ENCODE data around the gene LONRF3.
"Not testable (repeated sequence)": the region's sequence is repeated elsewhere in the genome, so short reads cannot be mapped to it uniquely, and the experiment has no call there.

The LONRF3 gene

DNA sequence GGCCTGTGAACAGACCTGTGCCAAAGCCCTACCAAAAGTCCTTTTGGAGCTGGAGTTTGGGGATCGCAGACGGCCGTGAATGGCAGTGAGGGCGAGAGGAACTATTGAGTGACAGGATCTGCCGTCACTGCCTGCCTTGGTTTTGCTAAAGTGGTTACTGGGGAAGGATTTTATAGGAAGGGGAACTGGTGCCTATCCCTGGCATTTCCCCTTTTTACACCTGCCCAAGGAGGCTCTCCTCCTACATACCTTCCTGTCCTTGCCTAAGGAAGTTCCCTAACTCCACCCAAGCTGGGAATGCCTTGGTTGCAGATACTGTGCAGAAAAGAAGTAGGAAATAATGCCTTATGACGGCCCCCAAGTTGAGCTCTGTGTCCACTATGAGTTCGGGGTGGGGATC, 14.5 kb downstream of the LONRF3 start:
- DNase-seq: no peak

DNA sequence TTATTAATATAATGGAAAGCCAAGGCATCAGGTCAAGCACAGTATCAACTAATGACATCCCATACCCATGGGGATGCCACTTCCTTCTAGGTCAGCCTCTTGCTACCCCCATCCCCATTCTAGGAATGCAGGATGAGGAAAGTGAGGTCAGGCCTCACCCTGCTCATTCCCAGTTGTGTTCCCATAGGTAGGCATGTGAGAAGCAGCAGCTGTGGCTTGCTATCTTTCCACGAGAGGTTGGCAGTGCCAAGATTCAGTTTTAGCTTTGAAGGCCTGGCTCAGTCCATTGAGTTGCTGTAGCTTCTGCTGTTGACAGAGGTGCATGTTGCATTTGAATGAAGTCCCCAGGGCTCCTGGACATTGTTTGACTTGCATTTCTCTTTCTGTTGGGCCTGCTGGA, 15.5 kb downstream of the LONRF3 start:
- DNase-seq: no peak

DNA sequence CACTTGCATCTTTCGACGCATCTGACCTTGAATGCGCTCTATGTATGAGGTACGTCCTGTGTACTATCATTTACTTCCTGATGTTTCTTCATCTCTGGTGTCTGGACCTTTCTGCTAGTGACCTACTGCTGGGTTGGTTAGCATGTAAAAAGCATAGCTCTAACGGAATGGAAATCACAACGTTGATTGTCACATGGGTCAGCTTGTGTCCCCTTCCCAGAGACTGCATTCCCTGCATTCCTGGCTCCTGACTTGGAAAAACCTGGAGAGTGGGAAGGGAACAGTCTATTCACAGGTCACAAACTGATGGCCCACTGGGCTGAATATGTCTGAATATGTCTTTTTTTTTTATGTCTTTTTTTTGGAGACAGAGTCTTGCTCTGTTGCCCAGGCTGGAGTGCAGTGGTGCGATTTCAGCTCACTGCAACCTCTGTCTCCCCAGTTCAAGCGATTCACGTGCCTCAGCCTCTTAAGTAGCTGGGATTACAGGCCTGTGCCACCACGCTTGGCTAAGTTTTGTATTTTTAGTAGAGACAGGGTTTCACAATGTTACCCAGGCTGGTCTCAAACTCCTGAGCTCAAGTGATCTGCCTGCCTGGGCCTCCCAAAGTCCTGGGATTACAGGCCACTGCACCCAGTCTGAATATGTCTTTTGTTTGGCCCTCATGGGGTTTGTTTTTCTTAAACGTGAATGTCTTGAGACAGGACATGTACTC, 16.3 kb downstream of the LONRF3 start:
- DNase-seq: no peak

DNA sequence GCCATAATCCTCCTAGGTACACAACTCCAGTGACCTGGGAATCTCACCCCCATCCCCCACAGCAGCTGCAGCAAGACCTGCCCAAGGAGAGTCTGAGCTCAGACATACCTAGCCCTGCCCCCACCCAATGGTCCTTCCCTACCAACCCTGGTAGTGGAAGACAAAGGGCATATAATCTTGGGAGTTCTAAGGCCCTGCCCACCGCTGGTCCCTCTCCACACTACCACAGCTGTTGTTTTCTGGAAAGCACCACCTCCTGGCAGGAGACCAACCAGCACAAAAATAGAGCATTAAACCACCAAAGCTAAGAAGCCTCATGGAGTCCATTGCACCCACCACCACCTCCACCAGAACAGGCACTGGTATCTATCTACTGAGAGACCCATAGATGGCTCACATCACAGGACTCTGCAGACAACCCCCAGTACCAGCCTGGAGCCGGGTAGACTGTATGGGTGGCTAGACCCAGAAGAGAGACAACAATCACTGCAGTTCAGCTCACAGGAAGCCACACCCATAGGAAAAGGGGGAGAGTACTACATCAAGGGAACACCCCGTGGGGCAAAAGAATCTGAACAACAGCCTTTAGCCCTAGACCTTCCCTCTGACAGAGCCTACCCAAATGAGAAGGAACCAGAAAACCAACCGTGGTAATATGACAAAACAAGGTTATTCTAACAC, 18.2 kb downstream of the LONRF3 start:
- DNase-seq: not testable (repeated sequence)

DNA sequence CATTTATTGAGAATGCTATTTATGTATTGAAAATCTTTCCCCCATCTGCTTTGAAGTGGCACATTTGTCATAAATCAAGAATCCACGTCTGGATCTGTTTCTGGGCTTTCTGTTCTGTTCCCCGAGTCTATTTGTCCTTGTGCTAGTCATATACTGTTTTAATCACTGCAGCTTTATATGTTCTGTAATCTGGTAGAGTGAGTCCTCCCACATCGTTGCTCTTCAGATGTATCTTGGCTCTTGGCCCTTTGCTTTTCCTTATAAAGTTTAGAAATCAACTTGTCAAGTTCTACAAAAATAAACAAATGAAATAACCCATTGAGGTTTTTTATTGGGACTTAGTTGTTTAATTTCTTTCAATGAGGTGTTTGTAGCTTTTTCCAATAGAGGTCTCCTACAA, 29.0 kb downstream of the LONRF3 start:
- DNase-seq: no peak

DNA sequence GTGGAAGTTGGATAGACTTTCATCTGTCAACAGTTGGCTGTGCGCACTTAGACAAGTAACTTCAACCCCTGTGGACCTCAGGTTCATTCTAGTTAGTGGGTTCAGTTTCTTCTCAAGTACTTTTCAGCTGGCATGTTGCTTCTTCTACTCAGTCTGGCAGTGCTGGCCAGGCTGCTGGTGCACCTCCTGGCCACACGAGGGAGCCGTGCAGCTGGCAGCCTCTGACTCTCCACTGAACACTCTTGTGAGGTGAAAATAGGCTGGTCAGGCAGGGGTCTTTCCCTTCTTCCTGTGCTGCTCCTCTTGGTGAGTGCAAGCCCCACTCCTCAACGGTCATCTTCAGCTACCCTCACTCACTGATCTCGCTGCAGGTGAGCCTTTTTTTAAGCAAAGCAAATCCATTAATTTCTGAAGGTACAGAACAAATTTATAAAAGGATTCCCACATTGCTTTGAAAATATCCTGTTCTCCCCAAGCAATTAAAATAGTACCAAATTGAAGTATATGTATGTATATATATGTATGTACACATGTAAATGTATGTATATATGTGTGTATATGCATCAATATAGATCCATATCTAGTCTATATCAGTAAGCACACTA, 30.6 kb downstream of the LONRF3 start:
- peak; percentile 28 to 40 for DNase-seq

DNA sequence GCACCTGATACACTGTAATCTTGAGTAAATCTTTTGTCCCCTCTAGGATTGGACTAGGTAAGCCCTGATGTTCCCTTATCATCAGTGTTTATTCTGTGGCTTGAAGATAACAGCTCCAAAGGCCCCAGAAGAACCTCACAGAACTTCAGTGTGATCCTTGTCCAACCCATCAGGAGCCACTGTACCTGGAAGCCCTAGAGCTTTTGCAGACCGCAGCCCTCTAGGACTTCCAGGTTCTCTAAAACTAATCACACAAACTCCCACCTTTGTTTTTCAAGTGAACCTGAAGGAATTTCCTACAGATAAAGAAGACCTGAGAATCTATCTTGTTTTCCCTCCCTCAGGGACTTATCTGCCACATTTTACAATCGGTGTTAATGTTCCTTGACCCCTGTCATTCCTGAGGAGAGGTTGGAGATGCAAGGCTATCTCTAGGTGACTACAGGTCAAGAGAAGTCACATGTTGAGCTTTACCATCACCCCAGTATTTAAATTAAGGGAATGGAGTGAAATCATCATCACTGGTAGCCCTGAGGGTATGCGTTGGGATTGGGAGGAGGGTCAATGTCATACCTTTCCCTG, 32.9 kb downstream of the LONRF3 start:
- no peak for DNase-seq

DNA sequence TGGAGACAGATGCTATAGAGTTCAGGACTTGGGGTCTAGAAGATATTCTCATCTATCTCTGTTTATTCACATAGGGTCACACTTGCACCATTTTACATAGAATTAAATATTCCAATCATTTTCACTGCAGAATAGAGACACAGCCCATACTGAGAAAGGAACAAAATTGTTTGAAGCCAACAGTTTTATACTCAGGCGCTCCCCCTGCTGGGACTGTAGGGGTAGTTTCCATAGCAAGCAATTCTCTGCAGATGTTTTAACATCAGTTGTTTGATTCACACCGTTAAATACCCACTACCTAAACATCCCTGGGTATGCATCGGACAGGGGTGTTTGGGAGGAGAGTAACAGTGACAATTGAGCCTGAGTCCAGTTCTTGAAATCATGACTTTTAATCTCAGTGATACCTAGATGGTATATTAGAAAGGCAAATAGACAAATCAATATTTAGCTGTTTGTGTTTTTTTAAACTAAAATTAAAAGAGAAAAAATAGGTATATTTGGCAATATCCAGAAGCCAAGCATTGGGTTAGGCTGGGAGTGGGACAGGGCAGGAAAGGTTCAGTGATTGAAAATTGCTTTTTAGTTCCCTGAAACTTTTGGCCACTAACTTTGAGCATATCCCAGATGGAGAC, 33.8 kb downstream of the LONRF3 start:
- peak; percentile 1 to 36 for DNase-seq

DNA sequence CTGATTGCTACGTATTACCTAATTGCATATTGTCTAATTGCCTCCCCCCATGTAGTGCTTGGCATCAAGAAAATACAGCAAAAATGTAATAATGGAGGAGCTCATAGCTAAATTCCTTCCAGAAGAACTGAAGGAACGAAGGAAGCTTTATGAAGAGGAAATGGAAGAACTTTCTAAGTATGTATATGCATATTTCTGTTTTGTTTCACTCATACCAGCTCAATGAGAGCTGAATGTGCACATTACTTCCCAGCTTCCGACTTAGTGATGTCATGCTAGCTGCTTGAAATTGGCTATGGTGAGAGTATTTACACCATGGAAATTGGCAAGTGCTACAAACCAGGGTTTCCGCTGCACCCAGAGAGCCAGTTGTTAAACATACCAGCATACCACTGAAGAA, 34.7 kb downstream of the LONRF3 start:
- no peak for DNase-seq

DNA sequence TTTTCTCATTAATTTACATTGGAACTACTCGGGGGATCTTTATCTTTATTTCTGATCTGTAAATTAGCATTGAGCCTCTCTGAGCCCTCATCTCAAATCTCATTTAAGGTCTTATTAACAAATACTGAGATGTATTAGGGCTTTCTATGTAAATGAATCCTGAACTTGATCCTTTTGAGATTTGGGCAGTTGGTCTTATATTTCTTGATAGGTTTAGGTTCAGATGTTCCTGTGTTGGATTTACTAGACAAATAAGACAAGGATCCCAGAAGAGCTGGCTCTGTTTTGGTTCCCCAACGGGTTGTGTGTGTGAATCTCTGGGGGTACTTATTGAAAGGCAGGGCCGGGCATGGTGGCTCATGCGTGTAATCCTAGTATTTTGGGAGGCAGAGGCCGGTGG, 36.1 kb downstream of the LONRF3 start:
- DNase-seq: no peak

DNA sequence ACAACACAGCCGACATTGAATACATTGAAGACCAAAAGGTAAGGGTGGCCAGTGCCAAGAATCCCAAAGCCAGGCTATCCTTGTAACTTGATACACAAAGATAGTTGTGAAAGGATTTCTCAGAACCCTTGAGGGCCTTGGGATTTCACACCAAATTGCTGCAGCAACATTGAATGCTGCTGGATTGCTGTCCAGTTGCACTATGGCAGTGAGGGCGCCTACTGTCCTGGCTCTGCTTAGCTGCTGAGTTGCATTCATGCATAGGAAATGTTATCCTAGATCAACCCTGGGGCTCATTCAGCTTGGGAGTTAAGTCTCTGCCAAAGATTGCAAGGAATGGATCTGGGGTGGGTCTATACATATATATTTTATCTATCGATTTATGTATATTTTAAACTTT, 38.7 kb downstream of the LONRF3 start:
- DNase-seq: no peak

DNA sequence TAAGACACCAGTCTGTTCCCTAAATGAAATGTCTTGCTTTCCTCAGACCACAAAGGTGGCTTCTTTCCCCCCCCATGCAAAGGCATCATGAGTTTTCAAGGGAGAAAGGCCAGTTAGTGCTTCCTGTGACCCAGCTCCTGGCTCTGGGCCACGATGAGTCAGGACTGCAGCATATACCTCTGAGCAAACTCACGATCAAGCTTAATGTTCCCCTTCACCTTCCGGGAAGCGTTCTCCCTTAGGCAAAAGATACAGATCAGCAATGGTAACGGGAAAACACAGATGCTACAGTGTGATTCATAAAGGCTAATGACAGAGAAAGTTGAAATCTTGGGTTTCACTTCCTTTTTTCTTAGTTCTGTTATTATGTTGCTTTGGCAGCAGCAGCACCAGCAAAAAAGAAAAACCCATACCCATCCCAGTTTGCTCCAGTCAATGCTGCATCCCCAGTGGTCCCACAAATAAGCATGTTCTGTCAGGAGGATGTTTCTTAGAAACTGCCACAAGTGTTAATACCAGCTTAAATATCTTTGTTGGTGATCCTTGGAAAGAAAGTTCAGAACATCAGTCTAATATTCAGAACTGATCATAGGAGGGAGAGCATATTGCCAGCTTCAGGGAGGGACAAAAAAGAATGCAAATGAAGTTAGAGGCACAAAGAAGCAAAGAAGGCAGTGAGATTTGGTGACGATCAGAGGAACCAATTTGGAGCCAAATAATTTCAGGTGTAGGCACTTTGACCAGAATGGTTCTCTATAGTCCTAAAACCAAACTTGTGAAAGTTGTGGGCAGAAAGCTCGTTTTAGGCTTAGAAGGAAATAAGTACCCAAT, 41.2 kb downstream of the LONRF3 start:
- DNase-seq: peak; percentile 20 to 38

DNA sequence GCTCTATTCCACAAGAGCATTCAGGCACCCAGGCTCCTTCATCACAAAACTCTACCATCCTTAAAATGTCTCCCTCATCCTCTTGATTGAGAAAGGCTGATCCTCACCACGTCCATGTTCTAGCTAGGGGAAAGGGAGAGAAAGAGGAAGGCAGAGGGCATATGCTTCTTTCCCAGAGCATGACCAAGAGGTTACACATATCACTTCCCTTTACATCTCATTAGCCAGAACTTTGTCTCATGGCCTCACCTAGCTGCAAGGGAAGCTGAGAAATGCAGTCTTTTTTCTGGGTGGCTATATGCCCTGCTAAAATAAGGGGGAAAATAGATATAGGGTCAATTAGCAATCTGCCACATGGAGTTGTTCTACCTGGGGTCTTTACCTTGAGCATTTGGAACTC, 42.7 kb downstream of the LONRF3 start:
- DNase-seq: no peak

DNA sequence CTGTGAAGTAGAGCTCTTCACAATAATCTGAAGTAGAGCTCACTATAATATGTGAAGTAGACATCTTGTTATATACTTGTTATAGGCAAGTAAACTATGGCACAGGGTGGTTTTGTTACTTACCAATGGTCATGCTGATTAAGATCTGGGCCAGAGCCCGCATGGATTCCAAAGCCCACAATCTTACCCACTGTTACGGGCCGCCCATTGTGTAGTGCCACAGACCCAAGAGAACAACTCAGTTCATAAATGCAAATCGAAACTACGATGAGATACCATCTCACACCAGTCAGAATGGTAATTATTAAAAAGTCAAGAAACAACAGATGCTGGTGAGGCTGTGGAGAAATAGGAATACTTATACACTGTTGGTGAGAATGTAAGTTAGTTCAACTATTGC, 51.5 kb downstream of the LONRF3 start:
- no peak for DNase-seq

DNA sequence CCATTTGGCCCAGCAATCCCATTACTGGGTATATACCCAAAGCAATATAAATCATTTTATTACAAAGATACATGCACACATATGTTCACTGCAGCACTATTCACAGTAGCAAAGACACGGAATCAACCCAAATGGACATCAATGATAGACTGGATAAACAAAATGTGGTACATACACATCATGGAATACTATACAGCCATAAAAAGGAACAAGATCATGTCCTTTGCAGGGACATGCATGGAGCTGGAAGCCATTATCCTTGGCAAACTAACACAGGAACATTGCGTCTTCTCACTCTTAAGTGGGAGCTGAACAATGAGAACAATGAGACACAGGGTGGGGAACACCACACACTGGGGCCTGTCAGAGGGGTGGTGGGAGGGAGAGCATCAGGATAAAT, 51.9 kb downstream of the LONRF3 start:
- DNase-seq: not testable (repeated sequence)

DNA sequence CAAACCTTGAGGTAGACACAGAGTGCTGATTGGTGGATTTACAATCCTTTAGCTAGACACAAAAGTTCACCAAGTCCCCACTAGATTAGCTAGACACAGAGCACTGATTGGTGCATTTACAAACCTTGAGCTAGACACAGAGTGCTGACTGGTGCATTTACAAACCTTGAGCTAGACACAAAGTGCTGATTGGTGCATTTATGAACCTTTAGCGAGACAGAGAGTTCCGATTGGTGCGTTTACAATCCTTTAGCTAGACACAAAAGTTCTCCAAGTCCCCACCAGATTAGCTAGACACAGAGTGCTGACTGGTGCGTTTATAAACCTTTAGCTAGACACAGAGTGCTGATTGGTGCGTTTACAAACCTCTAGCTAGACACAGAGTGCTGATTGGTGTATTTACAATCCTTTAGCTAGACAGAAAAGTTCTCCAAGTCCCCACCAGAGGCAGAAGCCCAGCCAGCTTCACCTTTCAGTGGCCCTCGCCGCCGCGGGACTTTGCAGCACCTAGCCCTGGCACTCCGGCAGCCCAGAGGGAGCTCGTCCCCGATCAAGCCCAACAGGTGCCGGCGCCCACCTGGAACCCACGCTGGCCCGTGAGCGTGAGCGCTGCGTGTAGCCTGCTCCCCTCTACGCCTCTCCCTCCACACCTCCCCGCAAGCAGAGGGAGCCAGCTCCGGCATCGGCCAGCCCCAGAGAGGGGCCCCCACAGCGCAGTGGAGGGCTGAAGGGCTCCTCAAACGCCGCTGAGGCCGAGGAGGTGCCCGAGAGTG, 53.7 kb downstream of the LONRF3 start:
- DNase-seq: not testable (repeated sequence)

DNA sequence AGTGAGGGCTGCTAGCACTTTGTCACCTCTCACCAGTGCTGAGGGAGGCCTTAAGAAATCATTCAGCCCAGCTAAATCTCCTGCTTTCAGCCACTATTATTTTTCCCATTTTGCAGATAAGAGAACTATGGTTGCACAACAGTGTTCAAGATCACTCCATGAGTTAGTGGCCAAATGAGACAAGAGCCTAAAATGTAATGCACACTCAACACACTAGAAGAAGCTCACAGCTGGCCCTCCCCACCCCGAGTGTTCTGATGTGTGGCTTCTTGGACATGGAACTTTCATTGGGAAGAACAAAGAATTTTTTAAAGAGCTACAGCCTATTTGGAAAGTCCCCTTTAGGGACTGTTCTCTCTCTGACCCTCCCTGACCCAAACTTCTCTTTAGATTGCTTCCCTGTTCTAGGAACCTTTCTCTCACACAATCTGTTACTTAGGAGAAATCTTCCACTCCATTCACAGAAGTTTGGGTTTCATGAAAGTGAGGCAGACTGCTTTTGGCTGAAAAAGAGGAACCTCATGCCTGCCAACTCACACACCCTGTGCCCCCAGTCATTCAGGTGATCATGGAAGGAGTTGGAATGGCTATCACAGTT, 54.4 kb downstream of the LONRF3 start:
- no peak for DNase-seq

DNA sequence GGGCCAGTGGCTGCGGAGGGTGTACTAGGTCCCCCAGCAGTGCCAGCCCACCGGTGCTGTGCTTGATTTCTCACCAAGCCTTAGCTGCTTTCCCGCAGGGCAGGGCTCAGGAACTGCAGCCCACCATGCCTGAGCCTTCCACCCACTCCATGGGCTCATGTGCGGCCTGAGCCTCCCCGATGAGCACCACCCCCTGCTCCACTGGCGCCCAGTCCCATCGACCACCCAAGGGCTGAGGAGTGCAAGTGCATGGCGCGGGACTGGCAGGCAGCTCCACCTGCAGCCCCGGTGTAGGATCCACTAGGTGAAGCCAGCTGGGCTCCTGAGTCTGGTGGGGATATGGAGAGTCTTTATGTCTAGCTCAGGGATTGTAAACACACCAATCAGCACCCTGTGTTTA, 55.2 kb downstream of the LONRF3 start:
- not testable (repeated sequence) for DNase-seq

DNA sequence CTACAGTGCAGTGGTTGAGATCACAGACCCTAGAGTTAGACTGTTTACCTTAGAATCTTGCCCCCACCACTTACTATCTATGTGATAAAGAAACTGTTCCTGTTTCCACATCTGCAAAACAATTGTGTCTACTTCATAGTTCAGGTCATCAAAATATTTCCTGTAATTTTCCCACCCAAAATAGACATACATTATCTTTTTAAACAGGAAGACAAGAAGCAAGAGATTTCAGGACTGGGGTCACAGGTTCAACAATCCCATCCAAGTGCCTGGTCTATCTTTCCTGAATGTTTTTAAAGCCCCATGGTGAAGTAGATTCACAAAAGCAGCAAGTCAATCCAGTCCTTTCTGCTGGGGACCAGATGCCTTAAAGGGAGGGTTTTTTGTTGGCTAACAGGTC, 56.6 kb downstream of the LONRF3 start:
- no peak for DNase-seq

DNA sequence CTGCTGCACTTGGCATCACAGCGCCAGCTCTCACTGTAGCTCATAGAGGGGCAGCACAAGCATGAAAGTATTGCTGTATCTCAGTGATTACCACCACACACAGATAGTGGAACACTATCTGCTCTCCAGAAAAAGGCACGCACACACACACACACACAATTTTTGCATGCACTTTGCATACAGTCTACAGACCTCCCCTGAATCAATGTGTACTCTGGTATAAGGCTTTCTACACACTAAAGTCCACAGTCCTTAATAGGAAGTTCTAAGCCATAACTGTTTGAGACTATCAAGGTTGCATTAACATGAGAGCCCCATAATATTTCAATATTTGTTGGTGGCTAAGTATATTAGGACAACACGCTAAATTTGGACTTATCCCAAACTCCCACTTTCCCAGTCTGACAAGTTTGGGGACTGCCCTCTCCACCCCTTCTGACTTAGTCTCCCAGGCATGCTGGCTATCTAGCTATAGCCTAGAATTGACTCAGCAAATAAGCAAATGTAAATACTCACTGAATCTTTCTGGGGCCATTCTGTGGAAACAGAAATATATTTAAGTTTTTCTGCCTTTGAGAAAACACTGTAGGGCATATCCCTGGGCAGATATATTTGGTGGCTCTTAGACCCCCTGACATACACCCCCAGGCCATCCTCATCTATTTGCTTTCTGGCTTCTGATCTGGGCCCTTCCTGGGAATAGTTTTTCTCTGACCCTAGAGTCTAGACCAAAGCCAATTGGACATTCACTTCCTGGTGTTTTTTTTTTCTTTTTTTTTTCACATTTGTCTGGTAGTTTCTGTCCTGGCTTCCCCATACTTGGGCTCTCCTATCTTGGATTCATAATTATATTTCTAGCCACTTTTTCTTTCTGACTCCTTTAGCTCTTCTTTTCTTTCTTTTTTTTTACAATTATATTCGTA, 62.0 kb downstream of the LONRF3 start:
- no peak for DNase-seq
